ENCODE results near the gene ADIPOR2.

Gene ADIPOR2

GRCh38 chr12:1787714-1788113, 96.8 kb downstream of the ADIPOR2 start:
- DNase-seq, result no peak
- in situ Hi-C loops (cut with HindIII; ENCODE audit: low pct_ligation_motif_present, low pct_unique_long_range_greater_than_20kb, low sequenced_read_pairs), result loop anchor here (25.0 kb wide), 1 partner anchor 125 kb away; no protein-coding TSS in a partner anchor

- no peak for DNase-seq
These were observed 99.6 kb downstream of the ADIPOR2 start for GRCh38 chr12:1790444-1790843.

GRCh38 chr12:1791104-1791841, 100.4 kb downstream of the ADIPOR2 start:
- in situ Hi-C loops (cut with HindIII; ENCODE audit: low pct_ligation_motif_present, low pct_unique_long_range_greater_than_20kb, low sequenced_read_pairs), result loop anchor here (25.0 kb wide), 1 partner anchor 129 kb away; no protein-coding TSS in a partner anchor
- peak; percentile 81 for DNase-seq

More at GRCh38 chr12:1790444-1790843, 99.6 kb downstream of the ADIPOR2 start:
- in situ Hi-C loops (cut with HindIII; ENCODE audit: low pct_ligation_motif_present, low pct_unique_long_range_greater_than_20kb, low sequenced_read_pairs), result loop anchor here (25.0 kb wide), 1 partner anchor 128 kb away; no protein-coding TSS in a partner anchor

GRCh38 chr12:1792406-1792805, 101.5 kb downstream of the ADIPOR2 start:
- in situ Hi-C loops (cut with HindIII; ENCODE audit: low pct_ligation_motif_present, low pct_unique_long_range_greater_than_20kb, low sequenced_read_pairs), result loop anchor here (25.0 kb wide), 1 partner anchor 130 kb away; no protein-coding TSS in a partner anchor

GRCh38 chr12:1793426-1794210, 102.7 kb downstream of the ADIPOR2 start:
- in situ Hi-C loops (cut with HindIII; ENCODE audit: low pct_ligation_motif_present, low pct_unique_long_range_greater_than_20kb, low sequenced_read_pairs), result loop anchor here (25.0 kb wide), 1 partner anchor 131 kb away; no protein-coding TSS in a partner anchor
- no peak for DNase-seq

More at GRCh38 chr12:1792406-1792805, 101.5 kb downstream of the ADIPOR2 start:
- no peak for DNase-seq

GRCh38 chr12:1794440-1795090, 103.7 kb downstream of the ADIPOR2 start:
- in situ Hi-C loops (cut with HindIII; ENCODE audit: low pct_ligation_motif_present, low pct_unique_long_range_greater_than_20kb, low sequenced_read_pairs), result loop anchor here (25.0 kb wide), 1 partner anchor 132 kb away; no protein-coding TSS in a partner anchor
- no peak for DNase-seq

- DNase-seq, result no peak
- in situ Hi-C loops (cut with HindIII; ENCODE audit: low pct_ligation_motif_present, low pct_unique_long_range_greater_than_20kb, low sequenced_read_pairs), result loop anchor here (25.0 kb wide), 1 partner anchor 133 kb away; no protein-coding TSS in a partner anchor
These were observed 104.4 kb downstream of the ADIPOR2 start for GRCh38 chr12:1795221-1795784.

GRCh38 chr12:1795785-1796514, 105.1 kb downstream of the ADIPOR2 start:
- DNase-seq, result peak; percentile 95

GRCh38 chr12:1796515-1797010, 105.7 kb downstream of the ADIPOR2 start:
- DNase-seq, result no peak
- in situ Hi-C loops (cut with HindIII; ENCODE audit: low pct_ligation_motif_present, low pct_unique_long_range_greater_than_20kb, low sequenced_read_pairs), result loop anchor here (25.0 kb wide), 1 partner anchor 134 kb away; no protein-coding TSS in a partner anchor

More at GRCh38 chr12:1795785-1796514, 105.1 kb downstream of the ADIPOR2 start:
- in situ Hi-C loops (cut with HindIII; ENCODE audit: low pct_ligation_motif_present, low pct_unique_long_range_greater_than_20kb, low sequenced_read_pairs), result loop anchor here (25.0 kb wide), 1 partner anchor 134 kb away; no protein-coding TSS in a partner anchor

GRCh38 chr12:1797011-1797901, 106.4 kb downstream of the ADIPOR2 start:
- no peak for DNase-seq
- in situ Hi-C loops (cut with HindIII; ENCODE audit: low pct_ligation_motif_present, low pct_unique_long_range_greater_than_20kb, low sequenced_read_pairs), result loop anchor here (25.0 kb wide), 1 partner anchor 135 kb away; no protein-coding TSS in a partner anchor

- in situ Hi-C loops (cut with HindIII; ENCODE audit: low pct_ligation_motif_present, low pct_unique_long_range_greater_than_20kb, low sequenced_read_pairs), result loop anchor here (25.0 kb wide), 1 partner anchor 136 kb away; no protein-coding TSS in a partner anchor
These were observed 107.2 kb downstream of the ADIPOR2 start for GRCh38 chr12:1797991-1798640.

GRCh38 chr12:1798641-1799020, 107.8 kb downstream of the ADIPOR2 start:
- no peak for DNase-seq
- in situ Hi-C loops (cut with HindIII; ENCODE audit: low pct_ligation_motif_present, low pct_unique_long_range_greater_than_20kb, low sequenced_read_pairs), result loop anchor here (25.0 kb wide), 1 partner anchor 136 kb away; no protein-coding TSS in a partner anchor

More at GRCh38 chr12:1797991-1798640, 107.2 kb downstream of the ADIPOR2 start:
- no peak for DNase-seq

GRCh38 chr12:1799051-1799881, 108.4 kb downstream of the ADIPOR2 start:
- in situ Hi-C loops (cut with HindIII; ENCODE audit: low pct_ligation_motif_present, low pct_unique_long_range_greater_than_20kb, low sequenced_read_pairs), result loop anchor here (25.0 kb wide), 1 partner anchor 137 kb away; no protein-coding TSS in a partner anchor
- DNase-seq, result no peak

GRCh38 chr12:1799882-1800400, 109.1 kb downstream of the ADIPOR2 start:
- DNase-seq, result no peak
- in situ Hi-C loops (cut with HindIII; ENCODE audit: low pct_ligation_motif_present, low pct_unique_long_range_greater_than_20kb, low sequenced_read_pairs), result loop anchor here (25.0 kb wide), 1 partner anchor 138 kb away; no protein-coding TSS in a partner anchor

All from ACHN (cell line).